HCT116 (cell line): Measurements from ENCODE around the gene ACTN3. TPM values are rescaled to one million over a fixed set of nuclear protein-coding genes. Genes with fewer than 3 reads are reported as not detected.

Experiments
- ATAC-seq: fragments of 200-7000 bp; cut with Tn5 transposase; 2 replicates; pipeline ENCODE4 v1.9.1; 2020; ENCODE audit warnings: mild to moderate bottlenecking, moderate library complexity
- BruUV-seq: library from RNA; stranded (reverse); fragments of 400-500 nt; replicated peaks from 2 replicates; lab custom pipeline; 2021; lab: Mats Ljungman, UMichigan
- CTCF ChIA-PET: fragments of 300-600 bp; sonication (Branson Sonifier 250); formaldehyde crosslinking; loops from one replicate; lab custom pipeline; 2021; ENCODE audit warnings: antibody characterized with exemption; lab: Charles Lee
- POLR2A ChIA-PET: fragments of 300-600, 350-600 bp; sonication (Branson Sonifier 250); formaldehyde crosslinking; loops from one replicate; lab custom pipeline; 2021; ENCODE audit warnings: antibody characterized with exemption; lab: Charles Lee
- RAD21 ChIA-PET, 2 experiments: fragments of 300-600 bp; sonication (Branson Sonifier 250); formaldehyde crosslinking; loops; one replicate each; lab custom pipeline; 2023; ENCODE audit warnings: low total read pairs in 2 of 2; ENCODE audit not compliant: uncharacterized antibody in 2 of 2, unreplicated experiment in 2 of 2, low non-redundant PET in 1 of 2; lab: Charles Lee
- DNase-seq: peaks from one replicate; pipeline ENCODE4 v3.0.0-alpha.2; 2010; ENCODE audit warnings: low read depth, low spot score
- H2AFZ ChIP-seq: fragments of 200-600 bp; shearing (Covaris generic), sonication (generic); 2 replicates; pipeline ENCODE4 v1.6.1; 2017; ENCODE audit warnings: low read depth, mixed run types, mixed read lengths, antibody characterized with exemption, low read length; ENCODE audit not compliant: poor library complexity, severe bottlenecking
- H3K27ac ChIP-seq: 2 replicates; pipeline ENCODE4 v1.5.1; 2012; ENCODE audit warnings: low read depth, low read length
- H3K27me3 ChIP-seq: fragments of 200-600 bp; sonication (generic); 2 replicates; pipeline ENCODE4 v1.6.1; 2016; ENCODE audit warnings: mixed run types, low read length, mixed read lengths; ENCODE audit not compliant: insufficient read depth
- H3K36me3 ChIP-seq, 2 experiments: fragments of 200-500 bp in 1 of 2; fragments of 200-600 bp in 1 of 2; sonication (Bioruptor generic) in 1 of 2; sonication (generic) in 1 of 2; 2 replicates each; pipeline versions ENCODE4 v1.5.1 to v1.6.1; 2014 to 2016; ENCODE audit warnings: low read length in 2 of 2, inconsistent platforms in 1 of 2, mixed read lengths in 1 of 2, mixed run types in 1 of 2; ENCODE audit not compliant: insufficient read depth in 2 of 2, control insufficient read depth in 1 of 2
- H3K4me1 ChIP-seq, 2 experiments: fragments of 200-600 bp in 1 of 2; sonication (generic) in 1 of 2; 2 replicates each; pipeline versions ENCODE4 v1.5.1 to v1.6.1; 2012 to 2017; ENCODE audit warnings: low read length in 2 of 2, inconsistent platforms in 1 of 2, mild to moderate bottlenecking in 1 of 2, mixed read lengths in 1 of 2, mixed run types in 1 of 2, moderate library complexity in 1 of 2; ENCODE audit not compliant: insufficient read depth in 2 of 2, control insufficient read depth in 1 of 2
- H3K4me2 ChIP-seq: fragments of 200-600 bp; sonication (generic); 2 replicates; pipeline ENCODE4 v1.6.1; 2017; ENCODE audit warnings: mixed run types, low read length, mixed read lengths
- H3K4me3 ChIP-seq, 2 experiments: fragments of 200-600 bp in 1 of 2; sonication (generic) in 1 of 2; replicated peaks in 1 of 2; 2 replicates each; pipeline ENCODE4 v1.5.1; 2011 to 2016; ENCODE audit warnings: low read length in 2 of 2, control low read depth in 1 of 2, low read depth in 1 of 2, mild to moderate bottlenecking in 1 of 2, mixed read lengths in 1 of 2, mixed run types in 1 of 2
- H3K79me2 ChIP-seq: fragments of 200-600 bp; sonication (generic); 2 replicates; pipeline ENCODE4 v1.6.1; 2017; ENCODE audit warnings: mild to moderate bottlenecking, mixed run types, low read length, moderate library complexity, mixed read lengths; ENCODE audit not compliant: insufficient read depth
- H3K9ac ChIP-seq: fragments of 200-600 bp; sonication (generic); 2 replicates; pipeline ENCODE4 v1.6.1; 2016; ENCODE audit warnings: low read length, mixed read lengths
- H3K9me2 ChIP-seq: fragments of 200-600 bp; sonication (generic), shearing (Covaris generic); 2 replicates; pipeline ENCODE4 v1.6.1; 2017; ENCODE audit warnings: mixed run types, mild to moderate bottlenecking, moderate library complexity; ENCODE audit not compliant: insufficient read depth
- H3K9me3 ChIP-seq, 2 experiments: fragments of 200-500 bp in 1 of 2; fragments of 200-600 bp in 1 of 2; sonication (Bioruptor generic) in 1 of 2; sonication (generic) in 1 of 2; 2 replicates each; pipeline ENCODE4 v1.6.1; 2014 to 2017; ENCODE audit warnings: low read length in 2 of 2, mixed read lengths in 2 of 2, inconsistent platforms in 1 of 2, low read depth in 1 of 2, mild to moderate bottlenecking in 1 of 2, mixed run types in 1 of 2, moderate library complexity in 1 of 2; ENCODE audit not compliant: control insufficient read depth in 1 of 2, insufficient read depth in 1 of 2
- H4K20me1 ChIP-seq: fragments of 200-600 bp; sonication (generic), shearing (Covaris generic); 2 replicates; pipeline ENCODE4 v1.6.1; 2017; ENCODE audit warnings: mixed run types, mild to moderate bottlenecking, moderate library complexity; ENCODE audit not compliant: insufficient read depth
- ATF3 ChIP-seq: IDR thresholded peaks from 2 replicates; pipeline ENCODE4 v1.6.1; 2012
- CBX3 ChIP-seq: IDR thresholded peaks from 2 replicates; pipeline ENCODE4 v1.6.1; 2012; ENCODE audit warnings: low read depth
- CEBPB ChIP-seq: IDR thresholded peaks from 2 replicates; pipeline ENCODE4 v1.6.1; 2012; ENCODE audit warnings: low read depth
- CTCF ChIP-seq, 3 experiments: fragments of 200-600 bp in 1 of 3; sonication (generic) in 1 of 3; IDR thresholded peaks in 2 of 3; conservative IDR thresholded peaks in 1 of 3; 2 replicates each; pipeline ENCODE4 v1.5.1; 2012 to 2017; ENCODE audit warnings: low read depth in 2 of 3, low read length in 2 of 3, antibody characterized with exemption in 1 of 3, borderline replicate concordance in 1 of 3, control low read depth in 1 of 3, mild to moderate bottlenecking in 1 of 3, mixed read lengths in 1 of 3, mixed run types in 1 of 3, moderate library complexity in 1 of 3; ENCODE audit not compliant: insufficient read depth in 1 of 3
- EGR1 ChIP-seq: IDR thresholded peaks from 2 replicates; pipeline ENCODE4 v1.6.1; 2012; ENCODE audit warnings: low read depth
- ELF1 ChIP-seq: IDR thresholded peaks from 2 replicates; pipeline ENCODE4 v1.6.1; 2012; ENCODE audit warnings: low read depth, borderline replicate concordance
- EZH2 ChIP-seq: fragments of 200-600 bp; sonication (generic); IDR thresholded peaks from 2 replicates; pipeline ENCODE4 v1.6.1; 2017; ENCODE audit warnings: antibody characterized with exemption, mixed run types
- EZH2phosphoT487 ChIP-seq: fragments of 200-600 bp; IDR thresholded peaks from 2 replicates; pipeline ENCODE4 v1.6.1; 2018; ENCODE audit warnings: antibody characterized with exemption, borderline replicate concordance
- FOSL1 ChIP-seq: IDR thresholded peaks from 2 replicates; pipeline ENCODE4 v1.6.1; 2012; ENCODE audit warnings: low read depth
- JUND ChIP-seq: IDR thresholded peaks from 2 replicates; pipeline ENCODE4 v1.6.1; 2012
- MAX ChIP-seq: IDR thresholded peaks from 2 replicates; pipeline ENCODE4 v1.6.1; 2012
- POLR2AphosphoS5 ChIP-seq: IDR thresholded peaks from 2 replicates; pipeline ENCODE4 v1.6.1; 2011; ENCODE audit warnings: mild to moderate bottlenecking, low read depth, low read length, moderate library complexity
- RAD21 ChIP-seq: IDR thresholded peaks from 2 replicates; pipeline ENCODE4 v1.6.1; 2012; ENCODE audit warnings: low read depth, mild to moderate bottlenecking
- SIN3A ChIP-seq: IDR thresholded peaks from 2 replicates; pipeline ENCODE4 v1.6.1; 2012; ENCODE audit warnings: low read depth
- SRF ChIP-seq: IDR thresholded peaks from 2 replicates; pipeline ENCODE4 v1.6.1; 2012; ENCODE audit warnings: low read depth
- TCF7L2 ChIP-seq: IDR thresholded peaks from 2 replicates; pipeline ENCODE4 v1.7.0; 2011; ENCODE audit warnings: borderline replicate concordance, inconsistent platforms; ENCODE audit not compliant: insufficient read depth, insufficient read length; ENCODE audit errors: extremely low read depth
- ZFX ChIP-seq: fragments of 450-650 bp; IDR thresholded peaks from 2 replicates; pipeline ENCODE4 v1.6.1; 2017
- ZNF274 ChIP-seq: fragments of 200-500 bp; sonication (Bioruptor generic); IDR thresholded peaks from 2 replicates; pipeline ENCODE4 v1.6.1; 2014; ENCODE audit warnings: mild to moderate bottlenecking, low read depth, low read length, inconsistent platforms
- intact Hi-C: fragments of 100-400 bp; cut with micrococcal nuclease; formaldehyde crosslinking; loops from 2 replicates; pipeline ENCODE4 v1.10.0; 2022
- total RNA-seq: library from RNA; stranded (reverse); gene quantifications from one replicate; pipeline ENCODE4 v1.2.1, GENCODE V29; 2021; ENCODE audit not compliant: unreplicated experiment
- TF ChIP-seq, protein P1 (sequence below): IDR thresholded peaks from 2 replicates; pipeline ENCODE4 v1.6.1; 2012; ENCODE audit warnings: low read depth

Gene ACTN3
- total RNA-seq, 1 experiment from 2014 or later, result not detected

- TF ChIP-seq CTCF (IDR thresholded peaks at IDR 0.05 in 2 of 3, conservative IDR thresholded peaks at IDR 0.05 in 1 of 3; ENCODE audit: borderline replicate concordance in 1 of 3, insufficient read depth in 1 of 3, low read depth in 2 of 3, low read length in 2 of 3) (no peak), RAD21 (no peak), ZFX (no peak), EZH2 (no peak), TCF7L2 (no peak), POLR2AphosphoS5 (no peak)
Measured at GRCh38 chr11:66550887-66551286, 4.2 kb downstream of the ACTN3 start (continued).

GRCh38 chr11:66554602-66555001 lies 7.9 kb downstream of the ACTN3 start:
- no peaks in the 10 kb centered on the region for H3K79me2 ChIP-seq

More at GRCh38 chr11:66554602-66555001, 7.9 kb downstream of the ACTN3 start:
- Histone ChIP-seq H3K27ac (no peak overlapping the region), H3K4me1 (no peaks in the 10 kb centered on the region), H3K9me2 (no peaks in the 10 kb centered on the region), H3K9me3 (no peaks in the 10 kb centered on the region), H3K27me3 (no peaks in the 10 kb centered on the region), H3K9ac (no peak overlapping the region), H3K36me3 (no peaks in the 10 kb centered on the region), H4K20me1 (no peaks in the 10 kb centered on the region), H3K4me2 (no peak overlapping the region), H2AFZ (no peak overlapping the region), H3K4me3 (no peak overlapping the region)
- DNase-seq (no peak), ATAC-seq (no peak)
- BruUV-seq, result no TSS peak
- ChIA-PET CTCF (no interaction called here), POLR2A (no interaction called here), RAD21 (no interaction called here)
- intact Hi-C loops, result no loop called here
- TF ChIP-seq JUND, result no peak
- TF ChIP-seq SIN3A, result no peak
- TF ChIP-seq ATF3, result no peak
- no peak for TF ChIP-seq EGR1
- TF ChIP-seq, protein P1, sequence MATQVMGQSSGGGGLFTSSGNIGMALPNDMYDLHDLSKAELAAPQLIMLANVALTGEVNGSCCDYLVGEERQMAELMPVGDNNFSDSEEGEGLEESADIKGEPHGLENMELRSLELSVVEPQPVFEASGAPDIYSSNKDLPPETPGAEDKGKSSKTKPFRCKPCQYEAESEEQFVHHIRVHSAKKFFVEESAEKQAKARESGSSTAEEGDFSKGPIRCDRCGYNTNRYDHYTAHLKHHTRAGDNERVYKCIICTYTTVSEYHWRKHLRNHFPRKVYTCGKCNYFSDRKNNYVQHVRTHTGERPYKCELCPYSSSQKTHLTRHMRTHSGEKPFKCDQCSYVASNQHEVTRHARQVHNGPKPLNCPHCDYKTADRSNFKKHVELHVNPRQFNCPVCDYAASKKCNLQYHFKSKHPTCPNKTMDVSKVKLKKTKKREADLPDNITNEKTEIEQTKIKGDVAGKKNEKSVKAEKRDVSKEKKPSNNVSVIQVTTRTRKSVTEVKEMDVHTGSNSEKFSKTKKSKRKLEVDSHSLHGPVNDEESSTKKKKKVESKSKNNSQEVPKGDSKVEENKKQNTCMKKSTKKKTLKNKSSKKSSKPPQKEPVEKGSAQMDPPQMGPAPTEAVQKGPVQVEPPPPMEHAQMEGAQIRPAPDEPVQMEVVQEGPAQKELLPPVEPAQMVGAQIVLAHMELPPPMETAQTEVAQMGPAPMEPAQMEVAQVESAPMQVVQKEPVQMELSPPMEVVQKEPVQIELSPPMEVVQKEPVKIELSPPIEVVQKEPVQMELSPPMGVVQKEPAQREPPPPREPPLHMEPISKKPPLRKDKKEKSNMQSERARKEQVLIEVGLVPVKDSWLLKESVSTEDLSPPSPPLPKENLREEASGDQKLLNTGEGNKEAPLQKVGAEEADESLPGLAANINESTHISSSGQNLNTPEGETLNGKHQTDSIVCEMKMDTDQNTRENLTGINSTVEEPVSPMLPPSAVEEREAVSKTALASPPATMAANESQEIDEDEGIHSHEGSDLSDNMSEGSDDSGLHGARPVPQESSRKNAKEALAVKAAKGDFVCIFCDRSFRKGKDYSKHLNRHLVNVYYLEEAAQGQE, result no peak
- TF ChIP-seq EZH2phosphoT487, result no peak
- TF ChIP-seq ZNF274, result no peak
- no peak for TF ChIP-seq POLR2AphosphoS5
- no peak for TF ChIP-seq FOSL1
- TF ChIP-seq CBX3, result no peak
- TF ChIP-seq MAX, result no peak
- no peak for TF ChIP-seq CTCF (IDR thresholded peaks at IDR 0.05 in 2 of 3, conservative IDR thresholded peaks at IDR 0.05 in 1 of 3; ENCODE audit: borderline replicate concordance in 1 of 3, insufficient read depth in 1 of 3, low read depth in 2 of 3, low read length in 2 of 3)
- TF ChIP-seq ZFX, result no peak
- TF ChIP-seq ELF1, result no peak
- no peak for TF ChIP-seq RAD21
- TF ChIP-seq CEBPB, result no peak
- TF ChIP-seq SRF, result no peak
- no peak for TF ChIP-seq EZH2
